Measurements from ENCODE around the gene PCDHGA10.
"Not testable (repeated sequence)": the region's sequence is repeated elsewhere in the genome, so short reads cannot be mapped to it uniquely, and the experiment has no call there.

The PCDHGA10 gene

GRCh38 chr5:141393267-141393666 lies 19.5 kb upstream of the PCDHGA10 start:
- DNase-seq, result no peak

DNA sequence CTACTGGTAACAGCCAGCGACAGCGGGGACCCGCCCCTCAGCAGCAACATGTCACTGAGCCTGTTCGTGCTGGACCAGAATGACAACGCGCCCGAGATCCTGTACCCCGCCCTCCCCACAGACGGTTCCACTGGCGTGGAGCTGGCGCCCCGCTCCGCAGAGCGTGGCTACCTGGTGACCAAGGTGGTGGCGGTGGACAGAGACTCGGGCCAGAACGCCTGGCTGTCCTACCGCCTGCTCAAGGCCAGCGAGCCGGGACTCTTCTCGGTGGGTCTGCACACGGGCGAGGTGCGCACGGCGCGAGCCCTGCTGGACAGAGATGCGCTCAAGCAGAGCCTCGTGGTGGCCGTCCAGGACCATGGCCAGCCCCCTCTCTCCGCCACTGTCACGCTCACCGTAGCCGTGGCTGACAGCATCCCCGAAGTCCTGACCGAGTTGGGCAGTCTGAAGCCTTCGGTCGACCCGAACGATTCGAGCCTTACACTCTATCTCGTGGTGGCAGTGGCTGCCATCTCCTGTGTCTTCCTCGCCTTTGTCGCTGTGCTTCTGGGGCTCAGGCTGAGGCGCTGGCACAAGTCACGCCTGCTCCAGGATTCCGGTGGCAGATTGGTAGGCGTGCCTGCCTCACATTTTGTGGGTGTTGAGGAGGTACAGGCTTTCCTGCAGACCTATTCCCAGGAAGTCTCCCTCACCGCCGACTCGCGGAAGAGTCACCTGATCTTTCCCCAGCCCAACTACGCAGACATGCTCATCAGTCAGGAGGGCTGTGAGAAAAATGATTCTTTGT lies 18.2 kb upstream of the PCDHGA10 start:
- not testable (repeated sequence) for DNase-seq

- DNase-seq, result not testable (repeated sequence)
These were observed 14.8 kb upstream of the PCDHGA10 start, which contains the start of gene PCDHGB5 for GRCh38 chr5:141397756-141398551. PCDHGB5 (plus strand) TSS chr5:141397947; CDS start chr5:141398128, 181 bp downstream.

DNA sequence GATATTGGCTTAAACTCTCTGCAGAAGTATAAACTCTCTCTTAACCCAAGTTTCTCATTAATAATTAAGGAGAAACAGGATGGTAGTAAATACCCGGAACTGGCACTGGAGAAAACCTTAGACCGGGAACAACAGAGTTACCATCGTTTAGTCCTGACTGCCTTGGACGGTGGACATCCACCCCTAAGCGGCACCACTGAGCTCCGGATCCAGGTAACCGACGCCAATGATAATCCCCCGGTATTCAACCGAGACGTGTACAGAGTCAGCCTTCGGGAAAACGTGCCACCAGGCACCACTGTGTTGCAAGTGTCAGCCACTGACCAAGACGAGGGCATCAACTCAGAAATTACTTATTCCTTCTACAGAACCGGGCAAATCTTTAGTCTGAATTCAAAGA lies 14.2 kb upstream of the PCDHGA10 start:
- no peak for DNase-seq

- DNase-seq, result no peak
These were observed 13.1 kb upstream of the PCDHGA10 start for GRCh38 chr5:141399555-141400258.

GRCh38 chr5:141402553-141403243 lies 10.1 kb upstream of the PCDHGA10 start, which contains the start of gene PCDHGA9:
PCDHGA9 (plus strand) TSS chr5:141402778; CDS start chr5:141402953, 175 bp downstream.
- DNase-seq, result no peak

DNA sequence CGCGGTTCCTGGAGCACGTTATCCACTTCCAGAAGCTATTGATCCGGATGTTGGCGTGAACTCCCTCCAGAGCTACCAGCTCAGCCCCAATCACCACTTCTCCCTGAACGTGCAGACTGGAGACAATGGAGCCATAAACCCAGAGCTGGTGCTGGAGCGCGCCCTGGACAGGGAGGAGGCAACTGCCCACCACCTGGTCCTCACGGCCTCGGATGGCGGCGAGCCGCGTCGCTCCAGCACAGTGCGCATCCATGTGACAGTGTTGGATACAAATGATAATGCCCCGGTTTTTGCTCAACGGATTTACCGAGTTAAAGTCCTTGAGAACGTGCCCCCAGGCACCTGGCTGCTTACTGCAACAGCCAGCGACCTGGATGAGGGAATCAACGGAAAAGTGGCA lies 9.4 kb upstream of the PCDHGA10 start:
- no peak for DNase-seq

GRCh38 chr5:141407790-141408505 lies 4.8 kb upstream of the PCDHGA10 start, which contains the start of gene PCDHGB6:
PCDHGB6 (plus strand) TSS chr5:141408021; CDS start chr5:141408203, 182 bp downstream.
- DNase-seq, result not testable (repeated sequence)

DNA sequence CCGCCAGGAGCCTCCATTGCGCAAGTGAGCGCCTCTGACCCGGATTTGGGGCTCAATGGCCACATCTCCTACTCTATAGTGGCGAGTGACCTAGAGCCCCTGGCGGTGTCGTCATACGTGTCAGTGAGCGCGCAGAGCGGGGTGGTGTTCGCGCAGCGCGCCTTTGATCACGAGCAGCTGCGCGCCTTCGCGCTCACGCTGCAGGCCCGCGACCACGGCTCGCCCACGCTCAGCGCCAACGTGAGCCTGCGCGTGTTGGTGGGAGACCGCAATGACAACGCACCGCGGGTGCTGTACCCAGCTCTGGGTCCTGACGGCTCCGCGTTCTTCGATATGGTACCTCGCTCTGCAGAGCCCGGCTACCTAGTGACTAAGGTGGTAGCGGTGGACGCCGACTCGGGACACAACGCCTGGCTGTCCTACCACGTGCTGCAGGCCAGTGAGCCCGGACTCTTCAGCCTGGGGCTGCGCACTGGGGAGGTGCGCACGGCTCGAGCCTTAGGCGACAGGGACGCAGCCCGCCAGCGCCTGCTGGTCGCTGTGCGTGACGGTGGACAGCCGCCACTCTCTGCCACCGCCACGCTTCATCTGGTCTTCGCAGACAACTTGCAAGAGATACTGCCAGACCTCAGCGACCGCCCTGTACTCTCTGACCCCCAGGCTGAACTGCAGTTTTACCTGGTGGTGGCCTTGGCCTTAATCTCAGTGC lies 3.0 kb upstream of the PCDHGA10 start:
- DNase-seq, result no peak

- DNase-seq, result no peak
These were observed 1.2 kb upstream of the PCDHGA10 start for GRCh38 chr5:141411575-141411974.

GRCh38 chr5:141413540-141414069 lies 818 bp downstream of the PCDHGA10 start:
- no peak for DNase-seq

- not testable (repeated sequence) for DNase-seq
These were observed 1.9 kb downstream of the PCDHGA10 start for GRCh38 chr5:141414548-141415274.

GRCh38 chr5:141415275-141415618 lies 2.5 kb downstream of the PCDHGA10 start:
- not testable (repeated sequence) for DNase-seq

DNA sequence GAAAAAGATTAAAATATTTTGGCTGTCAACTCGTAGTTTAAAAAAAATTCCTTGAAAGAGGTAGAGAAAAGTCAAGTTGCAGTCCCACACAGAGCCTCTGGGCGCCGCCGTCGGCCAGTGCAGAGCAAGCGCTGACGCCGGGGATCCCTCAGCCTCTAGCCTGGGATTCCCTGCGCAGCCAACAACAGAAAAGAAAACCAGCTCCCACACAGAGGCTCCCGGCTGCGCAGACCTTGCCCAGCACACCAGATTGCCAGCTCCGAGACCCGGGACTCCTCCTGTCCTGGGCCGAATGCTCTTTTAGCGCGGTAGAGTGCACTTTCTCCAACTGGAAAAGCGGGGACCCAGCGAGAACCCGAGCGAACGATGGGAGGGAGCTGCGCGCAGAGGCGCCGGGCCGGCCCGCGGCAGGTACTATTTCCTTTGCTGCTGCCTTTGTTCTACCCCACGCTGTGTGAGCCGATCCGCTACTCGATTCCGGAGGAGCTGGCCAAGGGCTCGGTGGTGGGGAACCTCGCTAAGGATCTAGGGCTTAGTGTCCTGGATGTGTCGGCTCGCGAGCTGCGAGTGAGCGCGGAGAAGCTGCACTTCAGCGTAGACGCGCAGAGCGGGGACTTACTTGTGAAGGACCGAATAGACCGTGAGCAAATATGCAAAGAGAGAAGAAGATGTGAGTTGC lies 4.8 kb downstream of the PCDHGA10 start, which contains the start of gene PCDHGB7:
TSS of gene PCDHGB7 (plus strand) at position 184 of the 679 bp plus-strand sequence. CDS start at position 367, 183 bp downstream.
- not testable (repeated sequence) for DNase-seq

- DNase-seq, result no peak
These were observed 6.5 kb downstream of the PCDHGA10 start for GRCh38 chr5:141419074-141419880.

- DNase-seq, result no peak
These were observed 8.2 kb downstream of the PCDHGA10 start, which contains the start of gene PCDHGA11 for GRCh38 chr5:141420855-141421488. PCDHGA11 (plus strand) TSS chr5:141421051; CDS start chr5:141421228, 177 bp downstream.

GRCh38 chr5:141421489-141421855 lies 8.7 kb downstream of the PCDHGA10 start:
- no peak for DNase-seq

Data from NCI-H1930 (cell line).